Measurements from ENCODE around the gene RPS6KL1.

DNA sequence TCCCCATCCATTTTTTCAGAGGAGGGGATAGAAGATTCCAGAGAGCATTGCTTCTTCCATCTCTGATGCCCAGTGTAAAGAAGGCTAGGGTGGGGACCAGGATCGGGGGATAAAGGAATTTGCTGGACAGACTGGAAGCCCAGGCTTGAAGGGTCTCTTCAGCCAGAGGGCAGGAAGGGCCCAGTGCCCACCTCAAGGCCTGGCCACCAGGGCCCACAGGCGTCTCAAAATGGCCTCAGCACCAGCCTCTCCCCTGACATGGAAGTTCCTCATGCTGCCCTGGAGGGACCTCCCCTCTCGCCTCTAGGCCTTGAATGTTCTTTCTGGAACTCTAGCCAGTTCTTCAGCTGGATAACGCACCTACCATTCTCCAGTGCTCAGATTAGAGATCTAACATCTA lies 2.8 kb downstream of the RPS6KL1 start:
- TF ChIP-seq, protein P1, sequence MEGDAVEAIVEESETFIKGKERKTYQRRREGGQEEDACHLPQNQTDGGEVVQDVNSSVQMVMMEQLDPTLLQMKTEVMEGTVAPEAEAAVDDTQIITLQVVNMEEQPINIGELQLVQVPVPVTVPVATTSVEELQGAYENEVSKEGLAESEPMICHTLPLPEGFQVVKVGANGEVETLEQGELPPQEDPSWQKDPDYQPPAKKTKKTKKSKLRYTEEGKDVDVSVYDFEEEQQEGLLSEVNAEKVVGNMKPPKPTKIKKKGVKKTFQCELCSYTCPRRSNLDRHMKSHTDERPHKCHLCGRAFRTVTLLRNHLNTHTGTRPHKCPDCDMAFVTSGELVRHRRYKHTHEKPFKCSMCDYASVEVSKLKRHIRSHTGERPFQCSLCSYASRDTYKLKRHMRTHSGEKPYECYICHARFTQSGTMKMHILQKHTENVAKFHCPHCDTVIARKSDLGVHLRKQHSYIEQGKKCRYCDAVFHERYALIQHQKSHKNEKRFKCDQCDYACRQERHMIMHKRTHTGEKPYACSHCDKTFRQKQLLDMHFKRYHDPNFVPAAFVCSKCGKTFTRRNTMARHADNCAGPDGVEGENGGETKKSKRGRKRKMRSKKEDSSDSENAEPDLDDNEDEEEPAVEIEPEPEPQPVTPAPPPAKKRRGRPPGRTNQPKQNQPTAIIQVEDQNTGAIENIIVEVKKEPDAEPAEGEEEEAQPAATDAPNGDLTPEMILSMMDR (IDR thresholded peaks at IDR 0.05; ENCODE audit: low read length), result no peak
- TF ChIP-seq EZH2 (optimal IDR thresholded peaks at IDR 0.05; ENCODE audit: low read depth, low read length), result no peak
- TF ChIP-seq EZH2phosphoT487 (IDR thresholded peaks at IDR 0.05; ENCODE audit: low read length), result no peak
